ENCODE measurements around the gene TEAD3.

TEAD3 gene

GRCh38 chr6:35481226-35481625, 15.7 kb downstream of the TEAD3 start:
- Mint-ChIP-seq H3K4me1 (ENCODE audit: low read depth) (peaks cover 22% of the 10 kb centered on the region), H3K9me3 (no peaks in the 10 kb centered on the region), H3K4me3 (no peak overlapping the region), H3K27ac (no peak overlapping the region), H3K36me3 (ENCODE audit: low read depth) (no peaks in the 10 kb centered on the region), H3K27me3 (peaks cover 23% of the 10 kb centered on the region)
- intact Hi-C loops (cut with micrococcal nuclease), result no loop called here

- no peak overlapping the region for H3K4me3 Mint-ChIP-seq
- peaks cover 4% of the 10 kb centered on the region for H3K36me3 Mint-ChIP-seq (ENCODE audit: low read depth)
- no peak overlapping the region for H3K27ac Mint-ChIP-seq
- intact Hi-C loops (cut with micrococcal nuclease), result no loop called here
- H3K4me1 Mint-ChIP-seq (ENCODE audit: low read depth), result peaks cover 29% of the 10 kb centered on the region
- peaks cover 21% of the 10 kb centered on the region for H3K27me3 Mint-ChIP-seq
- no peaks in the 10 kb centered on the region for H3K9me3 Mint-ChIP-seq
Measured at GRCh38 chr6:35480176-35480575, 16.7 kb downstream of the TEAD3 start.

GRCh38 chr6:35478259-35478658, 18.6 kb downstream of the TEAD3 start:
- H3K36me3 Mint-ChIP-seq (ENCODE audit: low read depth), result peaks cover 16% of the 10 kb centered on the region
- H3K4me3 Mint-ChIP-seq, result no peak overlapping the region
- H3K27me3 Mint-ChIP-seq, result peaks cover 14% of the 10 kb centered on the region
- peaks cover 15% of the 10 kb centered on the region for H3K4me1 Mint-ChIP-seq (ENCODE audit: low read depth)
- no peak overlapping the region for H3K27ac Mint-ChIP-seq
- intact Hi-C loops (cut with micrococcal nuclease), result no loop called here
- H3K9me3 Mint-ChIP-seq, result no peaks in the 10 kb centered on the region

- intact Hi-C loops (cut with micrococcal nuclease), result no loop called here
- Mint-ChIP-seq H3K27ac (no peak overlapping the region), H3K36me3 (ENCODE audit: low read depth) (peaks cover 22% of the 10 kb centered on the region), H3K9me3 (no peaks in the 10 kb centered on the region), H3K4me1 (ENCODE audit: low read depth) (peaks cover 15% of the 10 kb centered on the region), H3K27me3 (peaks cover 13% of the 10 kb centered on the region), H3K4me3 (no peak overlapping the region)
Measured at GRCh38 chr6:35477551-35478179, 19.2 kb downstream of the TEAD3 start.

- Mint-ChIP-seq H3K36me3 (ENCODE audit: low read depth) (peaks cover 28% of the 10 kb centered on the region), H3K4me3 (no peak overlapping the region), H3K27me3 (peaks cover 13% of the 10 kb centered on the region), H3K4me1 (ENCODE audit: low read depth) (peaks cover 15% of the 10 kb centered on the region), H3K9me3 (no peaks in the 10 kb centered on the region), H3K27ac (no peak overlapping the region)
- intact Hi-C loops (cut with micrococcal nuclease), result no loop called here
Measured at GRCh38 chr6:35477028-35477427, 19.9 kb downstream of the TEAD3 start.

- Mint-ChIP-seq H3K27me3 (peaks cover 10% of the 10 kb centered on the region), H3K4me1 (ENCODE audit: low read depth) (peaks cover 18% of the 10 kb centered on the region), H3K4me3 (no peak overlapping the region), H3K27ac (no peak overlapping the region), H3K36me3 (ENCODE audit: low read depth) (peaks cover 38% of the 10 kb centered on the region), H3K9me3 (no peaks in the 10 kb centered on the region)
- intact Hi-C loops (cut with micrococcal nuclease), result no loop called here
Measured at GRCh38 chr6:35476004-35476403, 20.9 kb downstream of the TEAD3 start.

- peaks cover 22% of the 10 kb centered on the region for H3K4me1 Mint-ChIP-seq (ENCODE audit: low read depth)
- H3K27me3 Mint-ChIP-seq, result peaks cover 8% of the 10 kb centered on the region
- peaks cover 43% of the 10 kb centered on the region for H3K36me3 Mint-ChIP-seq (ENCODE audit: low read depth)
- intact Hi-C loops (cut with micrococcal nuclease), result no loop called here
- H3K9me3 Mint-ChIP-seq, result no peaks in the 10 kb centered on the region
- no peak overlapping the region for H3K27ac Mint-ChIP-seq
- no peak overlapping the region for H3K4me3 Mint-ChIP-seq
Measured at GRCh38 chr6:35475573-35475972, 21.3 kb downstream of the TEAD3 start.

- Mint-ChIP-seq H3K36me3 (ENCODE audit: low read depth) (peaks cover 48% of the 10 kb centered on the region), H3K4me1 (ENCODE audit: low read depth) (peaks cover 27% of the 10 kb centered on the region), H3K27me3 (peaks cover 8% of the 10 kb centered on the region), H3K4me3 (no peak overlapping the region), H3K9me3 (no peaks in the 10 kb centered on the region), H3K27ac (no peak overlapping the region)
- intact Hi-C loops (cut with micrococcal nuclease), result no loop called here
Measured at GRCh38 chr6:35474942-35475570, 21.8 kb downstream of the TEAD3 start.

GRCh38 chr6:35474131-35474941, 22.5 kb downstream of the TEAD3 start:
- peaks cover 55% of the 10 kb centered on the region for H3K36me3 Mint-ChIP-seq (ENCODE audit: low read depth)
- H3K9me3 Mint-ChIP-seq, result no peaks in the 10 kb centered on the region
- peaks cover 5% of the 10 kb centered on the region for H3K27me3 Mint-ChIP-seq
- H3K4me3 Mint-ChIP-seq, result no peak overlapping the region
- peaks cover 35% of the 10 kb centered on the region for H3K4me1 Mint-ChIP-seq (ENCODE audit: low read depth)
- intact Hi-C loops (cut with micrococcal nuclease), result no loop called here
- no peak overlapping the region for H3K27ac Mint-ChIP-seq

- intact Hi-C loops (cut with micrococcal nuclease), result no loop called here
- peaks cover 40% of the 10 kb centered on the region for H3K4me1 Mint-ChIP-seq (ENCODE audit: low read depth)
- no peak overlapping the region for H3K4me3 Mint-ChIP-seq
- H3K9me3 Mint-ChIP-seq, result no peaks in the 10 kb centered on the region
- H3K27ac Mint-ChIP-seq, result no peak overlapping the region
- peaks cover 3% of the 10 kb centered on the region for H3K27me3 Mint-ChIP-seq
- H3K36me3 Mint-ChIP-seq (ENCODE audit: low read depth), result peaks cover 60% of the 10 kb centered on the region
Measured at GRCh38 chr6:35473850-35474130, 23.1 kb downstream of the TEAD3 start.

- no peak overlapping the region for H3K4me3 Mint-ChIP-seq
- peaks cover 66% of the 10 kb centered on the region for H3K36me3 Mint-ChIP-seq (ENCODE audit: low read depth)
- no peak overlapping the region for H3K27ac Mint-ChIP-seq
- H3K9me3 Mint-ChIP-seq, result no peaks in the 10 kb centered on the region
- peaks cover 3% of the 10 kb centered on the region for H3K27me3 Mint-ChIP-seq
- intact Hi-C loops (cut with micrococcal nuclease), result no loop called here
- H3K4me1 Mint-ChIP-seq (ENCODE audit: low read depth), result peaks cover 40% of the 10 kb centered on the region
Measured at GRCh38 chr6:35473075-35473849, 23.6 kb downstream of the TEAD3 start.

GRCh38 chr6:35471836-35472345, 25.0 kb downstream of the TEAD3 start:
- H3K27me3 Mint-ChIP-seq, result no peaks in the 10 kb centered on the region
- peaks cover 48% of the 10 kb centered on the region for H3K4me1 Mint-ChIP-seq (ENCODE audit: low read depth)
- H3K4me3 Mint-ChIP-seq, result no peak overlapping the region
- H3K9me3 Mint-ChIP-seq, result no peaks in the 10 kb centered on the region
- no peak overlapping the region for H3K27ac Mint-ChIP-seq
- peaks cover 68% of the 10 kb centered on the region for H3K36me3 Mint-ChIP-seq (ENCODE audit: low read depth)
- intact Hi-C loops (cut with micrococcal nuclease), result no loop called here

GRCh38 chr6:35470663-35471120, 26.2 kb downstream of the TEAD3 start:
- Mint-ChIP-seq H3K27me3 (no peaks in the 10 kb centered on the region), H3K4me3 (no peak overlapping the region), H3K36me3 (ENCODE audit: low read depth) (peaks cover 68% of the 10 kb centered on the region), H3K27ac (no peak overlapping the region), H3K4me1 (ENCODE audit: low read depth) (peaks cover 36% of the 10 kb centered on the region), H3K9me3 (no peaks in the 10 kb centered on the region)
- intact Hi-C loops (cut with micrococcal nuclease), result no loop called here
